ENCODE measurements around the gene KIN.
A peak's percentile ranks its signal among the peaks of the same experiment; 100 is the strongest.
"Not testable (repeated sequence)": the region's sequence is repeated elsewhere in the genome, so short reads cannot be mapped to it uniquely, and the experiment has no call there.

Gene KIN

GRCh38 chr10:7786430-7786829 is 1.4 kb downstream of the KIN start:
- no peak for TF ChIP-seq MAX (IDR thresholded peaks at IDR 0.05; ENCODE audit: low read depth, low read length)
- no peak for TF ChIP-seq MYC (IDR thresholded peaks at IDR 0.05; ENCODE audit: low read depth, low read length)
- TF ChIP-seq POLR2A (IDR thresholded peaks at IDR 0.05; ENCODE audit: extremely low read depth, insufficient read length): no peak
- TF ChIP-seq CTCF (IDR thresholded peaks at IDR 0.05; ENCODE audit: low read depth, low read length): no peak
- peak; percentile 40 for DNase-seq (ENCODE audit: low read depth)
- peak overlapping the region; percentile 87 for H3K4me3 ChIP-seq (ENCODE audit: low read depth, low read length)

GRCh38 chr10:7782194-7782593 is 5.6 kb downstream of the KIN start:
- DNase-seq (ENCODE audit: low read depth); H3K4me3 ChIP-seq (ENCODE audit: low read depth, low read length): not testable (repeated sequence)

- H3K4me3 ChIP-seq (ENCODE audit: low read depth, low read length): no peak overlapping the region
- TF ChIP-seq MAX (IDR thresholded peaks at IDR 0.05; ENCODE audit: low read depth, low read length) (no peak), MYC (IDR thresholded peaks at IDR 0.05; ENCODE audit: low read depth, low read length) (no peak), CTCF (IDR thresholded peaks at IDR 0.05; ENCODE audit: low read depth, low read length) (no peak), POLR2A (IDR thresholded peaks at IDR 0.05; ENCODE audit: extremely low read depth, insufficient read length) (no peak)
- no peak for DNase-seq (ENCODE audit: low read depth)
Observed at GRCh38 chr10:7776777-7777176, 11.0 kb downstream of the KIN start.

GRCh38 chr10:7773845-7774801 is 13.7 kb downstream of the KIN start:
- H3K4me3 ChIP-seq (ENCODE audit: low read depth, low read length): no peak overlapping the region
- TF ChIP-seq CTCF (IDR thresholded peaks at IDR 0.05; ENCODE audit: low read depth, low read length) (no peak), MYC (IDR thresholded peaks at IDR 0.05; ENCODE audit: low read depth, low read length) (no peak), POLR2A (IDR thresholded peaks at IDR 0.05; ENCODE audit: extremely low read depth, insufficient read length) (no peak), MAX (IDR thresholded peaks at IDR 0.05; ENCODE audit: low read depth, low read length) (no peak)
- DNase-seq (ENCODE audit: low read depth): no peak

- no peak for DNase-seq (ENCODE audit: low read depth)
- no peak overlapping the region for H3K4me3 ChIP-seq (ENCODE audit: low read depth, low read length)
- TF ChIP-seq CTCF (IDR thresholded peaks at IDR 0.05; ENCODE audit: low read depth, low read length) (no peak), POLR2A (IDR thresholded peaks at IDR 0.05; ENCODE audit: extremely low read depth, insufficient read length) (no peak), MYC (IDR thresholded peaks at IDR 0.05; ENCODE audit: low read depth, low read length) (no peak), MAX (IDR thresholded peaks at IDR 0.05; ENCODE audit: low read depth, low read length) (no peak)
Observed at GRCh38 chr10:7768417-7768816, 19.4 kb downstream of the KIN start.

GRCh38 chr10:7767209-7767608 is 20.6 kb downstream of the KIN start:
- no peak for DNase-seq (ENCODE audit: low read depth)
- H3K4me3 ChIP-seq (ENCODE audit: low read depth, low read length): no peak overlapping the region
- TF ChIP-seq POLR2A (IDR thresholded peaks at IDR 0.05; ENCODE audit: extremely low read depth, insufficient read length) (no peak), MYC (IDR thresholded peaks at IDR 0.05; ENCODE audit: low read depth, low read length) (no peak), CTCF (IDR thresholded peaks at IDR 0.05; ENCODE audit: low read depth, low read length) (no peak), MAX (IDR thresholded peaks at IDR 0.05; ENCODE audit: low read depth, low read length) (no peak)

Data from NB4 (cell line).